Subcutaneous abdominal adipose tissue (tissue), 5 donors: Measurements from ENCODE around the gene CTSC.

Experiments
- H3K27ac ChIP-seq: one replicate; pipeline ENCODE4 v1.7.0; 2013; ENCODE audit warnings: low read depth, mild to moderate bottlenecking, inconsistent platforms, low read length, moderate library complexity
- H3K27me3 ChIP-seq, 5 donors: one replicate each; pipeline ENCODE4 v1.7.0; 2013; ENCODE audit warnings: low read length in 5 of 5, inconsistent platforms in 1 of 5; ENCODE audit not compliant: control insufficient read depth in 5 of 5, insufficient read depth in 4 of 5
- H3K36me3 ChIP-seq, 5 donors: one replicate each; pipeline ENCODE4 v1.7.0; 2013; ENCODE audit warnings: low read length in 5 of 5; ENCODE audit not compliant: control insufficient read depth in 5 of 5, insufficient read depth in 5 of 5
- H3K4me1 ChIP-seq, 5 donors: one replicate each; pipeline ENCODE4 v1.7.0; 2013; ENCODE audit warnings: low read length in 5 of 5, mild to moderate bottlenecking in 3 of 5, moderate library complexity in 1 of 5; ENCODE audit not compliant: control insufficient read depth in 5 of 5, insufficient read depth in 5 of 5
- H3K4me3 ChIP-seq, 5 donors: one replicate each; pipeline ENCODE4 v1.7.0; 2013; ENCODE audit warnings: low read length in 5 of 5, low read depth in 1 of 5
- H3K9ac ChIP-seq, 5 donors: one replicate each; pipeline ENCODE4 v1.7.0; 2013; ENCODE audit warnings: low read length in 5 of 5, mild to moderate bottlenecking in 4 of 5, moderate library complexity in 3 of 5
- H3K9me3 ChIP-seq, 5 donors: one replicate each; pipeline ENCODE4 v1.7.0; 2013; ENCODE audit warnings: low read length in 5 of 5; ENCODE audit not compliant: control insufficient read depth in 5 of 5
- donor health status: healthy.
- donor health status: healthy.
- donor health status: healthy.
- donor health status: healthy.
- donor health status: healthy.

The CTSC gene

GRCh38 chr11:88367310-88367709, 29.8 kb upstream of the CTSC start:
- Histone ChIP-seq H3K27ac (no peak overlapping the region), H3K4me3 (no peak overlapping the region), H3K27me3 (no peaks in the 10 kb centered on the region), H3K4me1 (no peaks in the 10 kb centered on the region), H3K9ac (no peak overlapping the region), H3K9me3 (no peaks in the 10 kb centered on the region), H3K36me3 (no peaks in the 10 kb centered on the region)

GRCh38 chr11:88363648-88364065, 26.1 kb upstream of the CTSC start:
- no peak overlapping the region for H3K4me3 ChIP-seq
- peaks cover 0 to 3% (median 0%) of the 10 kb centered on the region in 5 donors for H3K4me1 ChIP-seq
- no peak overlapping the region for H3K27ac ChIP-seq
- no peaks in the 10 kb centered on the region for H3K9me3 ChIP-seq
- H3K36me3 ChIP-seq, result no peaks in the 10 kb centered on the region
- no peak overlapping the region for H3K9ac ChIP-seq
- no peaks in the 10 kb centered on the region for H3K27me3 ChIP-seq

GRCh38 chr11:88363004-88363403, 25.5 kb upstream of the CTSC start:
- peaks cover 0 to 3% (median 2%) of the 10 kb centered on the region in 5 donors for H3K4me1 ChIP-seq
- H3K27me3 ChIP-seq, result no peaks in the 10 kb centered on the region
- no peaks in the 10 kb centered on the region for H3K9me3 ChIP-seq
- H3K36me3 ChIP-seq, result no peaks in the 10 kb centered on the region
- H3K27ac ChIP-seq, result no peak overlapping the region
- no peak overlapping the region for H3K9ac ChIP-seq
- H3K4me3 ChIP-seq, result no peak overlapping the region

DNA sequence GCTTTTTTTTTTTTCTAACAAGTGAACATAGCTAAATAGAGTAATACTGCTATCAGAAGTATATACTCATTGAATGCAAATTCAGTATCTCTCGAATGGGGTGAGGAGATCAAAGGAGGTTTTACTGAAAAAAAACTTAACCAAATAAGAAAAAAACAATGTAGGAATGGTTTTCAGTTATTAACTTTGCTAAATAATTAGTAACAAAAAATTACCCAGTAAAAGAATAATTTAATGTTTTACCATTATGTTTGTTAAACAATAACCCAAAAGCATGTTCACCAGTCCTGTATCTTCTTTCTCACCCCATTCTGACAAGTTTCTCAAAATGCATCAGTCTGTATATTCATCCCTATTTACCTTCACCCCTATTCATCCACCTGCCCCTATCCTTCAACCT, 22.6 kb upstream of the CTSC start:
- Histone ChIP-seq H3K9ac (no peak overlapping the region), H3K36me3 (no peaks in the 10 kb centered on the region), H3K4me1 (peaks cover 0 to 14% (median 11%) of the 10 kb centered on the region in 5 donors), H3K4me3 (no peak overlapping the region), H3K9me3 (no peaks in the 10 kb centered on the region), H3K27me3 (no peaks in the 10 kb centered on the region), H3K27ac (no peak overlapping the region)

DNA sequence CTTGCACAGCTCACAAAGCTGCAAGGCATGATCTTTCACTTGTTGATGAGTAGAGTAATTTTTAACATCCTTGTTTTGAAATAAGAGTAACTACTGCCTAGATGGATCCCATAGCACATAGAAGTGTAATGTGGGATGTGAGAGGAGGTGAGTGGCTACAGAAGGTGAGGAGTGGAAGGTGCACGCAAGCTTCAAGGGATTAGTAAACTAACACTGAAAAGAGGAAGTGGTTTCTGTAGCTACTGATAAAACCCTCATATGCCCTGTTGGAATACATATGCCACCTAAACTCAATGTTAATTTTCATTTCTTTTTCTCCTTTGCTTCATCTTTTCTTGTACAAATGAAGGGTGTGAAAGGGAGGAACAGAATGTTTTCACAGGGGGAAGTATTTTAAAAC, 22.0 kb upstream of the CTSC start:
- Histone ChIP-seq H3K9me3 (no peaks in the 10 kb centered on the region), H3K27me3 (no peaks in the 10 kb centered on the region), H3K36me3 (no peaks in the 10 kb centered on the region), H3K4me1 (peaks cover 0 to 14% (median 11%) of the 10 kb centered on the region in 5 donors), H3K27ac (no peak overlapping the region), H3K4me3 (no peak overlapping the region), H3K9ac (no peak overlapping the region)

- H3K4me1 ChIP-seq, result peaks cover 0 to 14% (median 11%) of the 10 kb centered on the region in 5 donors
Observed at GRCh38 chr11:88359114-88359513, 21.6 kb upstream of the CTSC start.

DNA sequence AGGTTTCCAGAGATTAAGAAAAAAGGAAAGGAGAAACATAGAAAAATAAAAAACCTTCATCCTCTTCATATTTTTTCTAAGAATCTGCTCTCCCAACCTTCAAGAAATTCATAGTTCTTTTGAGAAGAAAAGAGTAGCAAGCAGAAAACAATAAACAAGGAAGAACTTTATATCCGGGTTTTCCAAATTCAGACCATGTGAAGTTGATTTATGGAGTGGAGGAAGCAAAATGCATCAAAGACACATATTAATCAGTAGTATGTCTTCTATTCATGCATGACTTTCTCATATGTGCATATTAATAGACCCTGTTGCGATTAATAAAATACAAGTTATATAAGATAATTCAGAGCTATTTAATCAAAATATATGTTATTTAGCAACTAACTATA, 20.5 kb upstream of the CTSC start:
- no peak overlapping the region for H3K4me3 ChIP-seq
- no peaks in the 10 kb centered on the region for H3K27me3 ChIP-seq
- H3K9me3 ChIP-seq, result no peaks in the 10 kb centered on the region
- no peaks in the 10 kb centered on the region for H3K36me3 ChIP-seq
- peaks cover 0 to 14% (median 11%) of the 10 kb centered on the region in 5 donors for H3K4me1 ChIP-seq
- H3K9ac ChIP-seq, result no peak overlapping the region
- peak overlapping the region; percentile 26 for H3K27ac ChIP-seq

More at GRCh38 chr11:88359114-88359513, 21.6 kb upstream of the CTSC start:
- Histone ChIP-seq H3K27ac (no peak overlapping the region), H3K9me3 (no peaks in the 10 kb centered on the region), H3K27me3 (no peaks in the 10 kb centered on the region), H3K36me3 (no peaks in the 10 kb centered on the region), H3K9ac (no peak overlapping the region), H3K4me3 (no peak overlapping the region)

GRCh38 chr11:88357323-88358039, 19.9 kb upstream of the CTSC start:
- Histone ChIP-seq H3K27me3 (no peaks in the 10 kb centered on the region), H3K9me3 (no peaks in the 10 kb centered on the region), H3K36me3 (no peaks in the 10 kb centered on the region), H3K9ac (no peak overlapping the region), H3K4me1 (peaks cover 0 to 14% (median 11%) of the 10 kb centered on the region in 5 donors), H3K27ac (peak overlapping the region; percentile 26), H3K4me3 (peak overlapping the region in 1 of 5 donors; percentile 25)

GRCh38 chr11:88355887-88356286, 18.4 kb upstream of the CTSC start:
- Histone ChIP-seq H3K4me3 (no peak overlapping the region), H3K9me3 (no peaks in the 10 kb centered on the region), H3K36me3 (no peaks in the 10 kb centered on the region), H3K27ac (no peak overlapping the region), H3K27me3 (no peaks in the 10 kb centered on the region), H3K9ac (no peak overlapping the region), H3K4me1 (peaks cover 0 to 17% (median 11%) of the 10 kb centered on the region in 5 donors)

DNA sequence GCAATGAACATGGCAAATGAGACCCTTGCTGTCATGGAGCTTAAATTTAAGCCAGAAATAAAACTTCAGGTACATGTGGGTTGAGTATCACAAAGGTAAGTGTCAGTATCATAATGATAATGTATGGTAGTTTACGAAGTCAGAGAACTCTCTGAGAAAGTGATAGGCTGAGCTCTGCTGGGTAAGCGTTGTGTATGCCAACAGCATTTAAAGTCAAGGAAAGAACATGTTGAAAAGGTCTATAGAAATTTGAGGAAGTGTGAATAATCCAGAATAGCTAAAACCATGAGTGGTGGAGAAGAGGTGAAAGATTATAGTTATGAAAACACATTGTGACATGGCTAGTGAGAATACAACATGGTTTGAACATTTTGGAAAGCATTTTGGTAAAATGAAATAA, 17.4 kb upstream of the CTSC start:
- no peak overlapping the region for H3K4me3 ChIP-seq
- H3K9me3 ChIP-seq, result no peaks in the 10 kb centered on the region
- no peak overlapping the region for H3K9ac ChIP-seq
- peaks cover 0 to 17% (median 11%) of the 10 kb centered on the region in 5 donors for H3K4me1 ChIP-seq
- no peaks in the 10 kb centered on the region for H3K27me3 ChIP-seq
- no peak overlapping the region for H3K27ac ChIP-seq
- H3K36me3 ChIP-seq, result no peaks in the 10 kb centered on the region
